ENCODE measurements around the gene ZNF541. TPM values are rescaled to one million over a fixed set of nuclear protein-coding genes. Genes with fewer than 3 reads are reported as not detected.

ZNF541 gene
- total RNA-seq, 2 donors from 2014 or later = 0.13 to 0.21 TPM

GRCh38 chr19:47561440-47562057 is 11.4 kb downstream of the ZNF541 start:
- ATAC-seq (no peak), DNase-seq (no peak)
- intact Hi-C loops (cut with DNase I) = no loop called here

DNA sequence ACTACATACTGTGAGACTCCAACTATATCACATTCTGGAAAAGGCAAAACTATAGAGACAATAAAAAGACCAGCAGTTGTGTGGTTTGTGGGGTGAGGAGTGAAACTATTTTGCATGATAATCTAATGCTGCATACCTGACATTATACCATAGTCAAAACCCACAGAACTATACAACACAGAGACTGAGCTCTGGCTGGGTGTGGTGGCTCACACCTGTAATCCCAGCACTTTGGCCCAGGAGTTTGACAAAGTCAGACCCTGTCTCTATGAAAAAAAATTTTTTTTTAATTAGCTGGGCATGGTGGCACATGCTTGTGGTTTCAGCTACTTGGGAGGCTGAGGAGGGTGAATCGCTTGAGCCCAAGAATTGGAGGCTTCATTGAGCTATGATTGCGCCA is 11.9 kb downstream of the ZNF541 start:
- DNase-seq = no peak
- intact Hi-C loops (cut with DNase I) = no loop called here
- no peak for ATAC-seq

DNA sequence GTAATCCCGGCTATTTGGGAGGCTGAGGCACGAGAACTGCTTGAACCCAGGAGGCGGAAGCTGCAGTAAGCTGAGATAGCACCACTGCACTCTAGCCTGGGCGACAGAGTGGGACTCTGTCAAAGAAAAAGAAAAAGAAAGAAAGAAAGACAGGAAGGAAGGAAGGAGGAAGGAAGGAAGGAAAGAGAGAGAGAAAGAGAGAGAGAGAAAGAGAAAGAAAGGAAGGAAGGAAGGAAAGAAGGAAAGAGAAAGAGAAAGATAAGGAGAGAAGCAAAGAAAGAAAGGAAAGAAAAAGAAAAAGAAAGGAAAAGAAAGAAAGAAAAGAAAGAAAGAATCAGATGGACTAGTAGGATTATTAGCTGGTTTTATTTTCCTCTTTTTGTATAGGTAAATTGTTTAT is 22.8 kb downstream of the ZNF541 start:
- no peak for DNase-seq
- intact Hi-C loops (cut with DNase I) = no loop called here
- no peak for ATAC-seq

DNA sequence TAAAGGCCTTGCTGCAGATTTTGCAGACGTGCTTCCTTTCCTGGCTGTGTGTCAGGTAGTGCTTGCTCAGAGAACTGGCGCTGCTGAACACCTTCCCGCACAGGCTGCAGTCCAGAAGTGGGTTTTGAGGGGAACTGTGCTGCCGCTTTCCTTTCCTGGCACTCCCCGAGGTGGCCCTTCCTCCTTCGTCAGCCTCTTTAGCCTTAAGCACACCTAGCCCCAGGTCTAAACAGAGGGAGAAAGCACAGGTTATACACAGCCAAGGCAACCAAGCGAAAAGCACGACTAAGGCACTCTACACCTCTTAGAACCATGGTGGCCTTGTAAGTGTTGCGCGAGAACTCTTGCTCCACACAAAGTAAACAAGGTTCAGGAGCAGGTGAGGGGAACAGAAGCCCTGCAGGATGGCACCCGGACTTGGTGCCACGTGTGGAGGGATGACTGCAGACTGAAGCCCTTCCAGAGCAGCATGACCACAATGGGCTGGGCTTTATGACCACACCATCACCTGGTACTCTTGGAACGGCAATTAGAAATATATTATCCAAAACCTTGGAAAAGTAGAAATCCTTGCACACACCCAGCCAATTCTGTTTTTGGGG is 23.6 kb downstream of the ZNF541 start:
- no peak for DNase-seq
- intact Hi-C loops (cut with DNase I) = no loop called here
- no peak for ATAC-seq

DNA sequence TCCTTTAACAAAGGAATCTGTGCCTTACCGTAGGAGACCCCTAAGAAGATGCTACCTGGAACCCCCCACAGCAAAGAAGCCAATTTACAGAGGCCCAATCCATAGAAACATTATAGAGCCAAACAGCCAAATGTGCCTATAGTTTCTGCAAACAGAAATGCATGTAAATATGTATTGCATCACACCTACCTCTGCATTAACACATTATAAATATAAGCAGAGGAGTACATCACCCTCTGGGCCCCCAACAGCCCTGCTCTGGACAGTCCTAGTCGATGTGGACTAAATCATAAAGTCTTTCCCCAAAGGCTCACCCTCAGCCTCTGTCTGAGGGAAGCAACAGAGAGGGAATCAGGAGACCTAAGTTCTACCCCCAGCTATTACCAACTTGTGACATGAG is 25.7 kb downstream of the ZNF541 start:
- DNase-seq (no peak), ATAC-seq (no peak)
- intact Hi-C loops (cut with DNase I) = no loop called here

DNA sequence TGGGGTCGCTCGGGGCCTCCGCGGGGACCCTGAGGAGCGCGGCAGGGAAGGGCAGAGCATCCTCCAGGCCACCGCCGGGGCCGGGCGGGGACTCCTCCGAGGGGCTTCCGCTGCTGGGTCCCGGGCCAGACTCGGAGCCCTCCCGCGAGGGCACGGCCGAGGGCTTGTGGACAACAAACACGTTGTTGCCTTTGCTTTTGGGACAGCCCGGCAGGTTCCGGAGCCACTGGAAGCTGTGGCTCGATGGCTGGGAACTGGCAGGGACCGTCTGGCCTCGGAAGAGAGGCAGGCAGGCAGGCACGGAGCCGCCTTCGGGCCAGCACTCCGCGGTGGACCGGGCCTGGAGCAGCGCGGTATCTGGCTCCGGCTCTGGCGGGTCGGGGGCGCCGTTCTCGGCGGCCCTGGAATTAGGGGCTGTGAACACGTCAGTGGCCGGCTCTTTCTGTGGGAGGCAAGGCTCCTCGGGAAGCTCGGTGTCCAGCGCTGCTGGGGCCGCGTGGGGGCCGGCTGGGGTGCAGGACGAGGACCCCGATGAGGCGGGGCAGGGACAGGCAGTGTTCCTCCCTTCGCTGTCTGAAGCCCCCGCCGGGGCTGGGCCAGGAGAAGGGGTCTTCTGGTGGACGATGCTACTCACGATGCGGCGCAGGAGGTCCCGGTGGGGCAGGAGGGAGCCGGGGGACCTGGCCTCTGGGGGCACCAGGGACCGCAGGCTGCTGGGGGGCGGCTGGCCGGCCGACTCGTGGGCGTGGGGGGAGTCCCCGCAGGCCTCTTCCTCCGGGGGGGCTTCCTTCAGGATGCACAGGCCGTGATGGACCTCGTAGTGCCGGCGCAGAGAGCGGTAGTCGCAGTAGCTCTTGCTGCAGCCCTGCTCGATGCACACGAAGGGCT is 27.6 kb downstream of the ZNF541 start:
- intact Hi-C loops (cut with DNase I) = no loop called here

DNA sequence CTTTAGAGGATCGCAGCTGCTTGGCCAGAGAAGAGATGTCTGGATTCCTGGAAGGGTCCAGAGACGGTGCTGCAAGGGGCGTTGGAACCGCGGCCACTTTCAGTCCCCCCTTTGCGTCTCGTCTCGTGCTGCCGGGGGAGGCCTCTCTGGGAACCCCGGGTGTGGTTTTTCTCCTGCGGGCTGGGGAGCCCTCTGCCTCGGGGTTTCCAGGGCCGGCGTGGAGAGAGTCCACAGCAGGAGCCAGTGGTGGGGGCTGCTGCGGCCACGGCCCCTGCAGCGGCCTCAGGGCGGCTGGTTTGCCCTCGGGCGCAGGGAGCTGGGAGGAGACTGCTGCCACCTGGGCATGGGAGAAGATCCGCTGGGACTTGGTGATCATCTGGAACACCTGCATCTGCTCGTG is 28.5 kb downstream of the ZNF541 start:
- intact Hi-C loops (cut with DNase I) = no loop called here
- no peak for ATAC-seq
- no peak for DNase-seq

More for the DNA sequence above, 27.6 kb downstream of the ZNF541 start:
- DNase-seq = no peak
- ATAC-seq = peak; percentile 46 to 50

- ATAC-seq (no peak), DNase-seq (no peak)
- intact Hi-C loops (cut with DNase I) = no loop called here
These were observed 28.9 kb downstream of the ZNF541 start for GRCh38 chr19:47544075-47544474.

DNA sequence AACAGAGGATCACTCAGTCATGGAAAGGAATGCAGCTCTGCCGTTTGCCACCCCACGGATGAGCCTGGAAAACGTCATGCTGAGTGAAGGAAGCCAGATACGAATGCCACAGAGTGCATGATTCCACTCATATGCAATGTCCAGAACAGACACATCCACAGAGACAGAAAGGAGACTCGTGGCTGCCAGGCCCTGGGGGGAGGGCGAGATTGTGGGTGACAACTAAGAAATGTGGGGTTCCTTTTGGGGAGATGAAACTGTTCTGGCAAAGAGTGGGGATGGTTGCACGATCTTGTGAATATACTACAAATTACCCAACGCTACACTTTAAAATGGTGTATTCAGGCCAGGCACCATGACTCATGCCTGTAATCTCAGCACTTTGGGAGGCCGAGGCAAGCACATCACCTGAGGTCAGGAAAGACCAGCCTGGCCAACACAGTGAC is 30.9 kb downstream of the ZNF541 start:
- DNase-seq (no peak), ATAC-seq (peak; percentile 70 to 77)
- intact Hi-C loops (cut with DNase I) = no loop called here

GRCh38 chr19:47541518-47541917 is 31.4 kb downstream of the ZNF541 start:
- no peak for DNase-seq
- intact Hi-C loops (cut with DNase I) = no loop called here
- ATAC-seq = no peak

DNA sequence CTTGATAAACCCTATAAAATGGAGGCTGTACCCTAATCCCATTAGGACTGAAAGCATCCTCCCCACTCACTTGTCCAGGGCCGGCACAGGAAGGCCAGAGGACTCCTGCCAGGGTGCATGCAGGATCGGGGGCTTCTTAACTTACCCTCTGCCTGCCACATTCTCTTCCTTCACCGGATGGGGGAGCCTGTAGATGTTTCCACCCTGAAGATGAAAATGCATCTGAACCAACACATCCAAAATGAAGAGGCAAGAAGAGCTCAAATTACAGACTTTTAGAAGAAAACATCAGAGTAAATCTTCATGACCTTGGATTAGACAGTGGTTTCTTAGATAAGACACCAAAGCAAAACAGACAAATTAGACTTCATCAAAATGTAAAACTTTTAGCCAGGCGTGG is 32.2 kb downstream of the ZNF541 start:
- no peak for DNase-seq
- intact Hi-C loops (cut with DNase I) = no loop called here
- no peak for ATAC-seq

GRCh38 chr19:47539747-47540311 is 33.1 kb downstream of the ZNF541 start:
- intact Hi-C loops (cut with DNase I) = loop anchor here in 1 of 2 donors (10.0 kb wide), 1 partner anchor 45 kb away; no protein-coding TSS in a partner anchor
- no peak for DNase-seq
- ATAC-seq = no peak

DNA sequence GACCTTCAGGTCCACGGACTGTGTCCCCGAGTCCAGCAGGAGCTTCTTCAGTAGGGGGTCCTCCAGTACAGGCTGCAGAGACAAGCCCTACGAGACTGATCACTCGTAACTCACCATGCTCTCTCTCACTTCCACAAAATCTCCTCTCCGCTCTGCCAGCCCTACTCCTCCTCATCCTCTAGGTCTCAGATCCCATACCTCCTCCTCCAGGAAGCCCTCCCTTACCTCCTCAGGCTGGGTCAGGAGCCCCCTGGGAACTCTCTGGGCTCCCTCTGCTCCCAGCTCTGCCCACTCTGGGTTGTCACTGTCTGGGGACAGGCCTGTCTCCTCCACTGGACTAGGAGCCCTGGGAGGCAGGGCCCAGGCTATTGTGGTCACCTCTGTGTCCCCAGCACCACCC is 34.1 kb downstream of the ZNF541 start:
- no peak for ATAC-seq
- intact Hi-C loops (cut with DNase I) = loop anchor here in 1 of 2 donors (10.0 kb wide), 1 partner anchor 46 kb away; no protein-coding TSS in a partner anchor
- no peak for DNase-seq

GRCh38 chr19:47537493-47537892 is 35.5 kb downstream of the ZNF541 start:
- intact Hi-C loops (cut with DNase I) = loop anchor here in 1 of 2 donors (10.0 kb wide), 1 partner anchor 47 kb away; no protein-coding TSS in a partner anchor
- no peak for DNase-seq
- ATAC-seq = no peak

- no peak for DNase-seq
- intact Hi-C loops (cut with DNase I) = loop anchor here in 1 of 2 donors (10.0 kb wide), 1 partner anchor 50 kb away; no protein-coding TSS in a partner anchor
- ATAC-seq = no peak
These were observed 38.3 kb downstream of the ZNF541 start for GRCh38 chr19:47534628-47535027.

GRCh38 chr19:47531640-47532387 is 41.1 kb downstream of the ZNF541 start:
- DNase-seq (no peak), ATAC-seq (no peak)
- intact Hi-C loops (cut with DNase I) = loop anchor here in 1 of 2 donors (10.0 kb wide), 1 partner anchor 53 kb away; no protein-coding TSS in a partner anchor

DNA sequence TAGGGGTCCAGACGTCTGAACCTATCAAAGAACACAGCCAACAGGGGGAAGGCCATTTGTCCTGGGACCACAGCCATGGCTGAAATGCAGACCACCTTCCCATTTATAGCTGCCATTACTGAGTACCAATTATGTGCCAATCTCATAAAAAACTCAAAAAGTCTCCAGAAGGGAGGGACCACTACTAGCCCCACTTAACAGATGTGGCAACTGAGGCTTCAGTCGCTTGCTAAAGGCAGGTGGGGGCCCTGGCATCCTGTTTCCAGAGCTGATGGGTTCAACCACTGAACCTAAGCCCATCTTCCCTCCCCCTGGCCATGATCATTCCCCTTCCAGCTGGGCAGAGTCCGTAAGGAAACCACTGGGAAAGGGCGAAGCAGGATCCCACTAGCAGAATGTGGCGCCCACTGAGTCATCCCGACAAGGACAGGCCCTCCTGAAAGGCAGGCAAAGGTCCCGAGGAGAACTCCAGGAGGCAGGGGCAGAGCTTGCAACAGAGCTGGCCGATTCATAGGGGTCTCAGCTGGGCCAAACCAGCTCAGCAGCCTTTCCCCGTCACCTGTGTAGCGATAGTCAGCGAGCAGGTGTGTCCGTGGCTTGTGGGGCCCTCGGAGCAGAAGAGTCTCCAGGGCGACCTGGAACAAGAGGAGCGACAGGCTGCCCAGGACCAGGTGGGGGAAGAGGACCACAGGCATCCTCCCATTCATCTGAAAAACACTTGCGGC is 43.8 kb downstream of the ZNF541 start:
- no peak for DNase-seq
- intact Hi-C loops (cut with DNase I) = no loop called here
- no peak for ATAC-seq

- ATAC-seq (no peak), DNase-seq (no peak)
- intact Hi-C loops (cut with DNase I) = no loop called here
These were observed 46.1 kb downstream of the ZNF541 start for GRCh38 chr19:47526798-47527197.
